KMS-11 (cell line): ENCODE measurements around the gene RGS3.

ENCODE experiments used
- H2AFZ ChIP-seq: fragments of 200-600 bp; sonication (generic); 2 replicates; pipeline ENCODE4 v1.6.1; 2016; ENCODE audit warnings: antibody characterized with exemption, mixed run types, low read depth
- H3K27ac ChIP-seq: fragments of 200-600 bp; sonication (generic); 2 replicates; pipeline ENCODE4 v1.6.1; 2016; ENCODE audit warnings: mild to moderate bottlenecking, mixed run types
- H3K27me3 ChIP-seq: fragments of 200-600 bp; sonication (generic); 2 replicates; pipeline ENCODE4 v1.6.1; 2017; ENCODE audit warnings: mild to moderate bottlenecking, low read depth, mixed run types, moderate library complexity; ENCODE audit not compliant: insufficient read depth
- H3K36me3 ChIP-seq: fragments of 200-600 bp; sonication (generic); 2 replicates; pipeline ENCODE4 v1.6.1; 2017; ENCODE audit warnings: mild to moderate bottlenecking, mixed run types; ENCODE audit not compliant: insufficient read depth
- H3K4me1 ChIP-seq: fragments of 200-600 bp; sonication (generic); 2 replicates; pipeline ENCODE4 v1.6.1; 2016; ENCODE audit warnings: mild to moderate bottlenecking, low read depth, mixed run types; ENCODE audit not compliant: poor library complexity, severe bottlenecking
- H3K4me2 ChIP-seq: fragments of 200-600 bp; sonication (generic); 2 replicates; pipeline ENCODE4 v1.7.0; 2016; ENCODE audit warnings: mild to moderate bottlenecking, mixed run types
- H3K4me3 ChIP-seq: fragments of 200-600 bp; sonication (generic); IDR thresholded peaks from 2 replicates; pipeline ENCODE4 v1.6.1; 2017; ENCODE audit warnings: low read depth, low read length, mixed read lengths; ENCODE audit not compliant: insufficient read depth
- H3K79me2 ChIP-seq: fragments of 200-600 bp; sonication (generic); 2 replicates; pipeline ENCODE4 v1.6.1; 2016; ENCODE audit warnings: low read depth, mixed run types; ENCODE audit not compliant: insufficient read depth
- H3K9ac ChIP-seq: fragments of 200-600 bp; sonication (generic); 2 replicates; pipeline ENCODE4 v1.6.1; 2016; ENCODE audit warnings: mild to moderate bottlenecking, mixed run types
- H4K20me1 ChIP-seq: fragments of 200-600 bp; sonication (generic); 2 replicates; pipeline ENCODE4 v1.6.1; 2016; ENCODE audit warnings: mild to moderate bottlenecking, mixed run types; ENCODE audit not compliant: insufficient read depth
- CTCF ChIP-seq: fragments of 200-600 bp; sonication (generic); conservative IDR thresholded peaks from 2 replicates; pipeline ENCODE4 v1.6.1; 2017; ENCODE audit warnings: low read depth, mild to moderate bottlenecking, antibody characterized with exemption, low read length, moderate library complexity, mixed read lengths

RGS3 gene

GRCh38 chr9:113511856-113512761 is 48.6 kb downstream of the RGS3 start:
- Histone ChIP-seq H3K4me2 (no peak overlapping the region; the same call in 1 of the 2 replicates), H3K79me2 (no peaks in the 10 kb centered on the region), H3K27me3 (no peaks in the 10 kb centered on the region), H3K9ac (no peak overlapping the region), H3K36me3 (no peaks in the 10 kb centered on the region), H4K20me1 (no peaks in the 10 kb centered on the region), H2AFZ (peak overlapping the region; percentile 16; the same call in 1 of the 2 replicates), H3K4me1 (peaks cover 30% of the 10 kb centered on the region), H3K4me3 (no peak overlapping the region), H3K27ac (no peak overlapping the region)
- no peak for TF ChIP-seq CTCF

- TF ChIP-seq CTCF, result no peak
- no peak overlapping the region for H3K4me3 ChIP-seq
- peaks cover 38% of the 10 kb centered on the region for H3K4me1 ChIP-seq
- H2AFZ ChIP-seq, result no peak overlapping the region
- H3K36me3 ChIP-seq, result no peaks in the 10 kb centered on the region
- H3K79me2 ChIP-seq, result 0 out of 2 replicates have a peak, but pooled peaks cover 4% of the 10 kb centered on the region
- H4K20me1 ChIP-seq, result no peaks in the 10 kb centered on the region
- H3K9ac ChIP-seq, result no peak overlapping the region
- no peak overlapping the region for H3K27ac ChIP-seq
- no peak overlapping the region for H3K4me2 ChIP-seq
- no peaks in the 10 kb centered on the region for H3K27me3 ChIP-seq
Observed at GRCh38 chr9:113513111-113513510, 49.6 kb downstream of the RGS3 start.

GRCh38 chr9:113513536-113513935 is 50.0 kb downstream of the RGS3 start:
- H3K4me2 ChIP-seq, result no peak overlapping the region
- peaks cover 8% of the 10 kb centered on the region; the same call in 1 of the 2 replicates for H3K79me2 ChIP-seq
- H4K20me1 ChIP-seq, result no peaks in the 10 kb centered on the region
- no peak overlapping the region for H3K27ac ChIP-seq
- H2AFZ ChIP-seq, result no peak overlapping the region
- no peak overlapping the region for H3K9ac ChIP-seq
- H3K36me3 ChIP-seq, result no peaks in the 10 kb centered on the region
- H3K4me1 ChIP-seq, result peaks cover 42% of the 10 kb centered on the region
- no peak overlapping the region for H3K4me3 ChIP-seq
- no peaks in the 10 kb centered on the region for H3K27me3 ChIP-seq
- TF ChIP-seq CTCF, result no peak

GRCh38 chr9:113514061-113514460 is 50.5 kb downstream of the RGS3 start:
- peaks cover 47% of the 10 kb centered on the region for H3K4me1 ChIP-seq
- peaks cover 14% of the 10 kb centered on the region; the same call in 1 of the 2 replicates for H3K79me2 ChIP-seq
- H2AFZ ChIP-seq, result no peak overlapping the region
- H3K27me3 ChIP-seq, result no peaks in the 10 kb centered on the region
- H3K4me3 ChIP-seq, result no peak overlapping the region
- H3K4me2 ChIP-seq, result no peak overlapping the region
- no peaks in the 10 kb centered on the region for H3K36me3 ChIP-seq
- H4K20me1 ChIP-seq, result no peaks in the 10 kb centered on the region
- no peak overlapping the region for H3K9ac ChIP-seq
- no peak overlapping the region for H3K27ac ChIP-seq
- TF ChIP-seq CTCF, result no peak
